NCI-H446 (cell line): ENCODE data around the gene PTPRT.
A peak's percentile ranks its signal among the peaks of the same experiment; 100 is the strongest.

Experiments used
- DNase-seq, 2 experiments: peaks; one replicate each; lab custom pipeline; 2025; lab: John Stamatoyannopoulos, UW

Gene PTPRT

DNA sequence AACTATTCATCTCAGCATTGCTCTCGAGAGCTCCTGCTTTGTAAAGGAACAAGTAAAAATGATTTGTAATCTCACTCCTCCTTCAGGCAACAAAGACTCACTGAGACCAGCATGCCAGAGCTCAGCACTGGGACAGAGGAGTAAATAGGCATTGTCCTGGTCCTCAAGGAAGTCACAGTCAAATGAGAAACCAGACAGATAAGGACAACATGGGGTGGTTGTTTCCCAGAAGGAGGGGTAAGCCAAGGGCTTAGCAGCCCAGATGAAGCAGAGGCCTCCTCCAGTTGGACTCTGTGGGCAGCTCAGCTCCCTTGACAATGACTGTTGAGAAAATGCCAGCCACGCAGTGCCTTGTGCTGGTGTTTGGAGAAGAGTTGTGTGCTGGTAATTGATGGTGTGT is 1145.8 kb downstream of the PTPRT start:
- no peak for DNase-seq

DNA sequence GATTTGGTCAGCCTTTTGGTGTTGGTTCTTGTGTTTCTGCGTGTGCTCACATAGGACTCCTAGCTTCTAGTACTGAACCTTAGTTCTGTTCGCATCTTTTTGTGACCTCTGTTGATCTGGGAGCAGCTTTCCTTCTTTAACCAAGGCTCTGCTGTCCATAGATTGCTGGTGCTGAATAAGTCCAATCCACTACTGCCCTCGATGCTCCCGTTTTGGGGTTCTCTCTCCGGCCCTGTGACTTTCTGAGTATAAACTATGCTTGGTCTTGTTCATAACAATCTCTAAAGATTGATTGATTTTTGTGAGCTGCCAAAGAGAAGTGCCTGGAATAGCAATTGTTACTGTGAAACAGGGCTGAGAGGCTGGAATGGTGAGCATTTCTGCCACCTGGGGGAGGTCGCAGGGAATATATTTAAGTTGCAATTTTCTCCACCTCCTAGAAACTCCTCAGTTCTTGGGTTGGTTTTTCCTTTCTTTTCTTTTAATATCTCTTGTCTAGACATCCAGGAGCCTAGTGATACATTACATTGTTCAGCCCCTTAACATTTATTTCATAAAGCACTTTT is 1148.6 kb downstream of the PTPRT start:
- DNase-seq = peak in 1 of 2 experiments; percentile 13

- DNase-seq = peak in 1 of 2 experiments; percentile 7
Observed at GRCh38 chr20:42027746-42028268, 1161.9 kb downstream of the PTPRT start.

DNA sequence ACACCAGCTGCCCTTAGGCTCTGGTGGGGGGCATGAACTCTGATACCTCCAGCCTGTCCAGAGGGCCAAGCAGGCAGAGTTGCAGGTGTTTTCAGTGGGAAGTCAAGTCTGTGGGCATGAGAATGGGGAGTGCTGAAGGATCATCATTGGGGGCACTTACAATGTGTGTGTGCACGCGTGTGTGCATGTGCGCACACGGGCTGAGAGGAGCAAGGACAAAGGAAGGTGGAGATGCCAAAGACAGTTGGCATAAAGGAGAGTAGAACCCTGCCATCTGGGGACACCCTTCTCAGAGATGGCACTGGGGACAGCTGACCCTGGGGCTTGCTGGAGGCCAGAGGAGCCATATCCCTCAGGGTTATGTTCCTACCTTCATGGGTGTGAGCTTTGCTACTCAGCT is 1163.1 kb downstream of the PTPRT start:
- DNase-seq = no peak

DNA sequence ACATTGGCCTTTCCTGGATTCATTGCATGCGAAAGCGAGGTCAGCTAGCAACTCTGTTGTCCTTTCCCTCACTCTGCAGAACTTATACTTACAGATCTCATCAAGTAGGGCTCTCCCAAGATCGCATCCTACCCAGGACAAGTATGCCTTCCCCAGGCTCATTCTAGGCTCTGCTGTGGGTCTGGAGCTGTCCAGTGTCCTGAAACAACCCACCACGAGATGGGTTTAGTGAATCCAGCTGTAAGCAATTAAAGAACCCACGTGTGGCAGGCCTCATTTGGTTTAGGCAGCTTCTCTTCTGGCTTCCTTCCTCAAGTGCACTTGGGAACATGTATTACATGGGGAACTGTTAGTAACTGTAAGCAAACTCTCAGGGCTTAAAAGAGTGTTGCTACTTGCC is 1165.1 kb downstream of the PTPRT start:
- no peak for DNase-seq
